K562 (cell line): ENCODE data around the gene NXF1. TPM values are rescaled to one million over a fixed set of nuclear protein-coding genes. Genes with fewer than 3 reads are reported as not detected.
A peak's percentile ranks its signal among the peaks of the same experiment; 100 is the strongest.

ENCODE experiments used
- ADNP ChIP-seq: fragments of 200-800 bp; sonication (Bioruptor generic); IDR thresholded peaks from 2 replicates; pipeline ENCODE4 v1.6.1; 2016; ENCODE audit warnings: missing genetic modification characterization, missing compliant biosample characterization
- CHD1 ChIP-seq: fragments of 200-600 bp; sonication (generic); IDR thresholded peaks from one replicate; pipeline ENCODE4 v1.6.1; 2012; ENCODE audit warnings: mild to moderate bottlenecking, moderate library complexity, low read length, inconsistent platforms
- FOXA1 ChIP-seq: fragments of 450-650 bp; IDR thresholded peaks from 2 replicates; pipeline ENCODE4 v1.6.1; 2016; ENCODE audit warnings: mild to moderate bottlenecking, borderline replicate concordance
- HDAC2 ChIP-seq: fragments of 450-650 bp; IDR thresholded peaks from 2 replicates; pipeline ENCODE4 v1.6.1; 2016; ENCODE audit warnings: mild to moderate bottlenecking
- HNRNPLL ChIP-seq: fragments of 200-400 bp; formaldehyde crosslinking; IDR thresholded peaks from 2 replicates; pipeline ENCODE4 v1.6.1; 2017; ENCODE audit warnings: low read length, low read depth, mild to moderate bottlenecking; ENCODE audit not compliant: poor library complexity, severe bottlenecking
- MCM7 ChIP-seq, 2 experiments: fragments of 450-650 bp; IDR thresholded peaks; 2 replicates each; pipeline ENCODE4 v1.6.1; 2016 to 2018
- NFATC3 ChIP-seq: fragments of 450-650 bp; IDR thresholded peaks from 2 replicates; pipeline ENCODE4 v1.6.1; 2017; ENCODE audit warnings: mild to moderate bottlenecking
- NRF1 ChIP-seq, 2 experiments: fragments of 450-650 bp; IDR thresholded peaks in 1 of 2; conservative IDR thresholded peaks in 1 of 2; 2 replicates each; pipeline ENCODE4 v1.6.1; 2014; ENCODE audit warnings: mild to moderate bottlenecking in 2 of 2
- PHF20 ChIP-seq: fragments of 450-650 bp; IDR thresholded peaks from 2 replicates; pipeline ENCODE4 v1.6.1; 2018; ENCODE audit not compliant: partially characterized antibody
- SNIP1 ChIP-seq: fragments of 450-650 bp; IDR thresholded peaks from 2 replicates; pipeline ENCODE4 v1.7.1; 2017; ENCODE audit warnings: low read depth, mild to moderate bottlenecking
- TSC22D4 ChIP-seq: fragments of 450-650 bp; IDR thresholded peaks from 2 replicates; pipeline ENCODE4 v1.6.1; 2016; ENCODE audit warnings: missing genetic modification characterization, missing biosample characterization, control low read depth
- XRCC3 ChIP-seq: fragments of 450-650 bp; IDR thresholded peaks from 2 replicates; pipeline ENCODE4 v1.6.1; 2017; ENCODE audit warnings: mild to moderate bottlenecking, moderate library complexity
- ZNF124 ChIP-seq: sonication (generic); formaldehyde crosslinking; IDR thresholded peaks from 2 replicates; pipeline ENCODE4 v1.8.1; 2022; ENCODE audit warnings: missing genetic modification reagents
- polyA plus RNA-seq, 8 experiments: library from polyadenylated mRNA; depleted of rRNA in 4 of 8; stranded (reverse) in 5 of 8; unstranded in 3 of 8; fragments of >200 nt; fragmentation: Nextera tagmentation in 2 of 8; fragmentation: Illumina TruSeq in 1 of 8; extraction: Ambion mirVana in 2 of 8; extraction: Trizol in 1 of 8; gene quantifications; 2 replicates each; pipeline versions ENCODE4 v1.2.1 to v1.2.3, GENCODE V29; 2011 to 2014; ENCODE audit warnings: inconsistent platforms in 1 of 8, missing spikeins in 1 of 8
- total RNA-seq, 7 experiments: library from RNA; depleted of rRNA in 6 of 7; stranded (reverse); fragments of >200 nt in 6 of 7; fragmentation: Illumina TruSeq in 2 of 7; extraction: Trizol in 2 of 7; gene quantifications; 2 replicates each; pipeline versions ENCODE4 v1.2.1 to v1.2.3, GENCODE V29; 2011 to 2021; ENCODE audit warnings: low replicate concordance in 1 of 7
- TF ChIP-seq, protein P1 (sequence below): sonication (generic); formaldehyde crosslinking; IDR thresholded peaks from 2 replicates; pipeline ENCODE4 v1.8.1; 2023; ENCODE audit warnings: mild to moderate bottlenecking, missing genetic modification reagents
- TF ChIP-seq, protein P2 (sequence below): fragments of 250-450 bp; sonication (Bioruptor Pico); IDR thresholded peaks from 2 replicates; pipeline ENCODE4 v1.8.0; 2022; ENCODE audit warnings: inconsistent platforms
- TF ChIP-seq, protein P3 (sequence below): fragments of 450-650 bp; IDR thresholded peaks from 2 replicates; pipeline ENCODE4 v1.6.1; 2018; ENCODE audit not compliant: partially characterized antibody
- TF ChIP-seq, protein P4 (sequence below): sonication (generic); formaldehyde crosslinking; IDR thresholded peaks from 2 replicates; pipeline ENCODE4 v1.8.0; 2022; ENCODE audit warnings: mild to moderate bottlenecking, missing genetic modification reagents
- TF ChIP-seq, protein P5 (sequence below): sonication (generic); formaldehyde crosslinking; IDR thresholded peaks from 2 replicates; pipeline ENCODE4 v1.8.0; 2023; ENCODE audit warnings: mild to moderate bottlenecking, missing genetic modification reagents

The NXF1 gene
- total and polyA plus RNA-seq, 9 of the 15 experiments (the other 6 are each of a cell fraction or from before 2014, with no cell fraction given), result 18.1 to 98.3 (median 35.8) TPM

DNA sequence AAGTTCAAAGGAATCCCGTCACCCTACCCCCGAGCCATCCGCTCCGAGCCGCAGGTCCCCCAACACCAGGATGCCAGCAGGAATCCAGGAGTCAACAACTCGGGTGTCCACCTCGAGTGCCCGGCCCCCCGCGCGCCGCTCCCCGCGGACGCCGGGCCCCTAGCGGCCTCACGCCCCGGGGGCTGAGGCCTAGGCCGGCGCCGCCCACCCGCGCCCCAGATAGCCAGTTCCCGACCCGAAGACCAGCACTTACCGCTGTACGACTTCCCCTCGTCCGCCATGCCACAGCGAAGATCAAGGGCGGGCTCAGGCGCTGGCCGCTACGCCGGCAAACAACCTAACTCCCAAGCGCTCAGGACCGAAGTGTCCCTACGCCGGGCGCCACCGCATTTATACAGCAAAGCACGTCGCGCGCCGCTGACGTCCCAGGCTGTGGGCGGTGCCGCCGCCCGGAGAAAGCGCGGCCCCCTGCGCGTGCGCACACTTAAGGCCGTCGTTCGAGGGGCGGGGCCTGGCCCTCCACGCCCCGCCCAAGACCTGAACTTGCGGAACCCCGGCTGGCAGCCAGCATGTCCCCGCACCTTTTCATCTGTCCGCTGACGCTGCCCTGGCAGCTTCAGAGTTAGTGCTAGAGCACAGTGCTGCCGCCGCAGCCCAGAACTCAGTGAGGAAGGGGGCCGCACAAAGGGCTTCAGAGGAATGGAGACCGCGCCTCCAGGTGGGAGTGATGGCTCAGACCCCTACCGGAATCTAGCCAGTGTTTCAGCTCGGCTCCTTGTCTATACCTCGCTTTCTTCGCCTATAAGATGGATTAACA lies at the start of gene NXF1 (continued):
- TF ChIP-seq, protein P1, sequence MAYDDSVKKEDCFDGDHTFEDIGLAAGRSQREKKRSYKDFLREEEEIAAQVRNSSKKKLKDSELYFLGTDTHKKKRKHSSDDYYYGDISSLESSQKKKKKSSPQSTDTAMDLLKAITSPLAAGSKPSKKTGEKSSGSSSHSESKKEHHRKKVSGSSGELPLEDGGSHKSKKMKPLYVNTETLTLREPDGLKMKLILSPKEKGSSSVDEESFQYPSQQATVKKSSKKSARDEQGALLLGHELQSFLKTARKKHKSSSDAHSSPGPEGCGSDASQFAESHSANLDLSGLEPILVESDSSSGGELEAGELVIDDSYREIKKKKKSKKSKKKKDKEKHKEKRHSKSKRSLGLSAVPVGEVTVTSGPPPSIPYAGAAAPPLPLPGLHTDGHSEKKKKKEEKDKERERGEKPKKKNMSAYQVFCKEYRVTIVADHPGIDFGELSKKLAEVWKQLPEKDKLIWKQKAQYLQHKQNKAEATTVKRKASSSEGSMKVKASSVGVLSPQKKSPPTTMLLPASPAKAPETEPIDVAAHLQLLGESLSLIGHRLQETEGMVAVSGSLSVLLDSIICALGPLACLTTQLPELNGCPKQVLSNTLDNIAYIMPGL, result peak; percentile 94; the same call in 1 of the 2 replicates
- TF ChIP-seq MCM7 (IDR thresholded peaks at IDR 0.05), result no peak
- peak; percentile 92 for TF ChIP-seq PHF20
- TF ChIP-seq HNRNPLL, result peak; percentile 81
- TF ChIP-seq XRCC3, result no peak
- peak; percentile 97 for TF ChIP-seq NRF1 (conservative IDR thresholded peaks at IDR 0.05 in 1 of 2, IDR thresholded peaks at IDR 0.05 in 1 of 2)
- TF ChIP-seq, protein P2, sequence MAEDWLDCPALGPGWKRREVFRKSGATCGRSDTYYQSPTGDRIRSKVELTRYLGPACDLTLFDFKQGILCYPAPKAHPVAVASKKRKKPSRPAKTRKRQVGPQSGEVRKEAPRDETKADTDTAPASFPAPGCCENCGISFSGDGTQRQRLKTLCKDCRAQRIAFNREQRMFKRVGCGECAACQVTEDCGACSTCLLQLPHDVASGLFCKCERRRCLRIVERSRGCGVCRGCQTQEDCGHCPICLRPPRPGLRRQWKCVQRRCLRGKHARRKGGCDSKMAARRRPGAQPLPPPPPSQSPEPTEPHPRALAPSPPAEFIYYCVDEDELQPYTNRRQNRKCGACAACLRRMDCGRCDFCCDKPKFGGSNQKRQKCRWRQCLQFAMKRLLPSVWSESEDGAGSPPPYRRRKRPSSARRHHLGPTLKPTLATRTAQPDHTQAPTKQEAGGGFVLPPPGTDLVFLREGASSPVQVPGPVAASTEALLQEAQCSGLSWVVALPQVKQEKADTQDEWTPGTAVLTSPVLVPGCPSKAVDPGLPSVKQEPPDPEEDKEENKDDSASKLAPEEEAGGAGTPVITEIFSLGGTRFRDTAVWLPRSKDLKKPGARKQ (CRISPR knock-in tag), result no peak
- TF ChIP-seq, protein P3, sequence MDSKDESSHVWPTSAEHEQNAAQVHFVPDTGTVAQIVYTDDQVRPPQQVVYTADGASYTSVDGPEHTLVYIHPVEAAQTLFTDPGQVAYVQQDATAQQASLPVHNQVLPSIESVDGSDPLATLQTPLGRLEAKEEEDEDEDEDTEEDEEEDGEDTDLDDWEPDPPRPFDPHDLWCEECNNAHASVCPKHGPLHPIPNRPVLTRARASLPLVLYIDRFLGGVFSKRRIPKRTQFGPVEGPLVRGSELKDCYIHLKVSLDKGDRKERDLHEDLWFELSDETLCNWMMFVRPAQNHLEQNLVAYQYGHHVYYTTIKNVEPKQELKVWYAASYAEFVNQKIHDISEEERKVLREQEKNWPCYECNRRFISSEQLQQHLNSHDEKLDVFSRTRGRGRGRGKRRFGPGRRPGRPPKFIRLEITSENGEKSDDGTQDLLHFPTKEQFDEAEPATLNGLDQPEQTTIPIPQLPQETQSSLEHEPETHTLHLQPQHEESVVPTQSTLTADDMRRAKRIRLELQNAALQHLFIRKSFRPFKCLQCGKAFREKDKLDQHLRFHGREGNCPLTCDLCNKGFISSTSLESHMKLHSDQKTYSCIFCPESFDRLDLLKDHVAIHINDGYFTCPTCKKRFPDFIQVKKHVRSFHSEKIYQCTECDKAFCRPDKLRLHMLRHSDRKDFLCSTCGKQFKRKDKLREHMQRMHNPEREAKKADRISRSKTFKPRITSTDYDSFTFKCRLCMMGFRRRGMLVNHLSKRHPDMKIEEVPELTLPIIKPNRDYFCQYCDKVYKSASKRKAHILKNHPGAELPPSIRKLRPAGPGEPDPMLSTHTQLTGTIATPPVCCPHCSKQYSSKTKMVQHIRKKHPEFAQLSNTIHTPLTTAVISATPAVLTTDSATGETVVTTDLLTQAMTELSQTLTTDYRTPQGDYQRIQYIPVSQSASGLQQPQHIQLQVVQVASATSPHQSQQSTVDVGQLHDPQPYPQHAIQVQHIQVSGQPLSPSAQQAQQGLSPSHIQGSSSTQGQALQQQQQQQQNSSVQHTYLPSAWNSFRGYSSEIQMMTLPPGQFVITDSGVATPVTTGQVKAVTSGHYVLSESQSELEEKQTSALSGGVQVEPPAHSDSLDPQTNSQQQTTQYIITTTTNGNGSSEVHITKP, result no peak
- no peak for TF ChIP-seq ADNP (tag)
- TF ChIP-seq, protein P4, sequence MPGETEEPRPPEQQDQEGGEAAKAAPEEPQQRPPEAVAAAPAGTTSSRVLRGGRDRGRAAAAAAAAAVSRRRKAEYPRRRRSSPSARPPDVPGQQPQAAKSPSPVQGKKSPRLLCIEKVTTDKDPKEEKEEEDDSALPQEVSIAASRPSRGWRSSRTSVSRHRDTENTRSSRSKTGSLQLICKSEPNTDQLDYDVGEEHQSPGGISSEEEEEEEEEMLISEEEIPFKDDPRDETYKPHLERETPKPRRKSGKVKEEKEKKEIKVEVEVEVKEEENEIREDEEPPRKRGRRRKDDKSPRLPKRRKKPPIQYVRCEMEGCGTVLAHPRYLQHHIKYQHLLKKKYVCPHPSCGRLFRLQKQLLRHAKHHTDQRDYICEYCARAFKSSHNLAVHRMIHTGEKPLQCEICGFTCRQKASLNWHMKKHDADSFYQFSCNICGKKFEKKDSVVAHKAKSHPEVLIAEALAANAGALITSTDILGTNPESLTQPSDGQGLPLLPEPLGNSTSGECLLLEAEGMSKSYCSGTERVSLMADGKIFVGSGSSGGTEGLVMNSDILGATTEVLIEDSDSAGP (CRISPR knock-in tag), result 0 out of 2 replicates have a peak, but pooled peaks have one; percentile 62
- no peak for TF ChIP-seq SNIP1
- TF ChIP-seq HDAC2, result peak; percentile 56; the same call in 1 of the 2 replicates
- TF ChIP-seq, protein P5, sequence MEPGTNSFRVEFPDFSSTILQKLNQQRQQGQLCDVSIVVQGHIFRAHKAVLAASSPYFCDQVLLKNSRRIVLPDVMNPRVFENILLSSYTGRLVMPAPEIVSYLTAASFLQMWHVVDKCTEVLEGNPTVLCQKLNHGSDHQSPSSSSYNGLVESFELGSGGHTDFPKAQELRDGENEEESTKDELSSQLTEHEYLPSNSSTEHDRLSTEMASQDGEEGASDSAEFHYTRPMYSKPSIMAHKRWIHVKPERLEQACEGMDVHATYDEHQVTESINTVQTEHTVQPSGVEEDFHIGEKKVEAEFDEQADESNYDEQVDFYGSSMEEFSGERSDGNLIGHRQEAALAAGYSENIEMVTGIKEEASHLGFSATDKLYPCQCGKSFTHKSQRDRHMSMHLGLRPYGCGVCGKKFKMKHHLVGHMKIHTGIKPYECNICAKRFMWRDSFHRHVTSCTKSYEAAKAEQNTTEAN (CRISPR knock-in tag), result peak; percentile 94
- peak; percentile 81 for TF ChIP-seq CHD1
- no peak for TF ChIP-seq NFATC3
- TF ChIP-seq ZNF124 (CRISPR knock-in tag), result no peak
- no peak for TF ChIP-seq FOXA1
- TF ChIP-seq TSC22D4 (tag), result no peak
